WTC11 (cell line): ENCODE data around the gene KIF24.

Experiments
- ATF3 ChIP-seq: sonication (generic); formaldehyde crosslinking; conservative IDR thresholded peaks from 2 replicates; pipeline ENCODE4 v1.8.1; 2022; ENCODE audit warnings: mild to moderate bottlenecking, missing genetic modification reagents
- CREB1 ChIP-seq: sonication (generic); formaldehyde crosslinking; IDR thresholded peaks from 2 replicates; pipeline ENCODE4 v1.8.0; 2023; ENCODE audit warnings: mild to moderate bottlenecking, missing genetic modification reagents
- GRHL2 ChIP-seq: fragments of 250-450 bp; sonication (Bioruptor Pico); IDR thresholded peaks from 2 replicates; pipeline ENCODE4 v1.8.0; 2022; ENCODE audit warnings: mild to moderate bottlenecking, moderate library complexity; ENCODE audit not compliant: insufficient replicate concordance, severe bottlenecking
- JUN ChIP-seq: sonication (generic); formaldehyde crosslinking; IDR thresholded peaks from 2 replicates; pipeline ENCODE4 v1.8.0; 2023; ENCODE audit warnings: mild to moderate bottlenecking, missing genetic modification reagents
- MAX ChIP-seq: sonication (generic); formaldehyde crosslinking; IDR thresholded peaks from 2 replicates; pipeline ENCODE4 v1.8.0; 2022; ENCODE audit warnings: mild to moderate bottlenecking, missing genetic modification reagents
- ZNF219 ChIP-seq: sonication (generic); formaldehyde crosslinking; IDR thresholded peaks from 2 replicates; pipeline ENCODE4 v1.8.0; 2023; ENCODE audit warnings: missing genetic modification reagents, mild to moderate bottlenecking, borderline replicate concordance
- TF ChIP-seq, protein P1 (sequence below): fragments of 200-600 bp; IDR thresholded peaks from 2 replicates; pipeline ENCODE4 v1.8.0; 2022; ENCODE audit warnings: antibody characterized with exemption
- TF ChIP-seq, protein P2 (sequence below): sonication (generic); formaldehyde crosslinking; IDR thresholded peaks from 2 replicates; pipeline ENCODE4 v1.8.0; 2023; ENCODE audit warnings: missing genetic modification reagents
- TF ChIP-seq, protein P3 (sequence below): sonication (generic); formaldehyde crosslinking; IDR thresholded peaks from 2 replicates; pipeline ENCODE4 v1.8.1; 2023; ENCODE audit warnings: mild to moderate bottlenecking, missing genetic modification reagents
- TF ChIP-seq, protein P4 (sequence below): sonication (generic); formaldehyde crosslinking; conservative IDR thresholded peaks from 2 replicates; pipeline ENCODE4 v1.8.1; 2023; ENCODE audit warnings: mild to moderate bottlenecking, low read depth, missing genetic modification reagents, moderate library complexity

DNA sequence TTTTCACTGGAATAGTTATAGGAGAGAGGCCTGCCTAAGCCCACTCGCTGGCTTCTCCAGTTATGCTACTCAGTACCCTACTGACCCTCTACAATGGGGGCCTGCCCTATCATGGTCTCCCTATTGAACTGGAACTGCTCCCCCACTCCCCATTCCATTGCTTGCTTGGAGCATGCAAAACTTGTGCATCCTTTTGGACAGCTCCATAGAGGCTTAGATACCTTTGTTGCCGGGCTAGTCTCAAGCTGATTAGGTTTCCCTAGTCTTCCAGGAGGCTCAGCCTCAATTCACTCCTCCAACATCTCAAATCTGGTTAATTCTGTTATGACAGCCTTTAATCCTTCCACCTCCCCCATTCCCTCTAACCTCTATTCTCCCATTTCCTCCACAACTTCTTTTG lies 39.9 kb downstream of the KIF24 start:
- no peak for TF ChIP-seq ZNF219 (CRISPR knock-in tag)
- TF ChIP-seq ATF3, result no peak
- TF ChIP-seq MAX (CRISPR knock-in tag), result no peak
- TF ChIP-seq, protein P1, sequence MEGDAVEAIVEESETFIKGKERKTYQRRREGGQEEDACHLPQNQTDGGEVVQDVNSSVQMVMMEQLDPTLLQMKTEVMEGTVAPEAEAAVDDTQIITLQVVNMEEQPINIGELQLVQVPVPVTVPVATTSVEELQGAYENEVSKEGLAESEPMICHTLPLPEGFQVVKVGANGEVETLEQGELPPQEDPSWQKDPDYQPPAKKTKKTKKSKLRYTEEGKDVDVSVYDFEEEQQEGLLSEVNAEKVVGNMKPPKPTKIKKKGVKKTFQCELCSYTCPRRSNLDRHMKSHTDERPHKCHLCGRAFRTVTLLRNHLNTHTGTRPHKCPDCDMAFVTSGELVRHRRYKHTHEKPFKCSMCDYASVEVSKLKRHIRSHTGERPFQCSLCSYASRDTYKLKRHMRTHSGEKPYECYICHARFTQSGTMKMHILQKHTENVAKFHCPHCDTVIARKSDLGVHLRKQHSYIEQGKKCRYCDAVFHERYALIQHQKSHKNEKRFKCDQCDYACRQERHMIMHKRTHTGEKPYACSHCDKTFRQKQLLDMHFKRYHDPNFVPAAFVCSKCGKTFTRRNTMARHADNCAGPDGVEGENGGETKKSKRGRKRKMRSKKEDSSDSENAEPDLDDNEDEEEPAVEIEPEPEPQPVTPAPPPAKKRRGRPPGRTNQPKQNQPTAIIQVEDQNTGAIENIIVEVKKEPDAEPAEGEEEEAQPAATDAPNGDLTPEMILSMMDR, result no peak
- TF ChIP-seq, protein P2, sequence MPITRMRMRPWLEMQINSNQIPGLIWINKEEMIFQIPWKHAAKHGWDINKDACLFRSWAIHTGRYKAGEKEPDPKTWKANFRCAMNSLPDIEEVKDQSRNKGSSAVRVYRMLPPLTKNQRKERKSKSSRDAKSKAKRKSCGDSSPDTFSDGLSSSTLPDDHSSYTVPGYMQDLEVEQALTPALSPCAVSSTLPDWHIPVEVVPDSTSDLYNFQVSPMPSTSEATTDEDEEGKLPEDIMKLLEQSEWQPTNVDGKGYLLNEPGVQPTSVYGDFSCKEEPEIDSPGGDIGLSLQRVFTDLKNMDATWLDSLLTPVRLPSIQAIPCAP (CRISPR knock-in tag), result no peak
- TF ChIP-seq, protein P3, sequence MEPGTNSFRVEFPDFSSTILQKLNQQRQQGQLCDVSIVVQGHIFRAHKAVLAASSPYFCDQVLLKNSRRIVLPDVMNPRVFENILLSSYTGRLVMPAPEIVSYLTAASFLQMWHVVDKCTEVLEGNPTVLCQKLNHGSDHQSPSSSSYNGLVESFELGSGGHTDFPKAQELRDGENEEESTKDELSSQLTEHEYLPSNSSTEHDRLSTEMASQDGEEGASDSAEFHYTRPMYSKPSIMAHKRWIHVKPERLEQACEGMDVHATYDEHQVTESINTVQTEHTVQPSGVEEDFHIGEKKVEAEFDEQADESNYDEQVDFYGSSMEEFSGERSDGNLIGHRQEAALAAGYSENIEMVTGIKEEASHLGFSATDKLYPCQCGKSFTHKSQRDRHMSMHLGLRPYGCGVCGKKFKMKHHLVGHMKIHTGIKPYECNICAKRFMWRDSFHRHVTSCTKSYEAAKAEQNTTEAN (CRISPR knock-in tag), result no peak
- no peak for TF ChIP-seq CREB1 (CRISPR knock-in tag)
- no peak for TF ChIP-seq JUN (CRISPR knock-in tag)
- TF ChIP-seq, protein P4, sequence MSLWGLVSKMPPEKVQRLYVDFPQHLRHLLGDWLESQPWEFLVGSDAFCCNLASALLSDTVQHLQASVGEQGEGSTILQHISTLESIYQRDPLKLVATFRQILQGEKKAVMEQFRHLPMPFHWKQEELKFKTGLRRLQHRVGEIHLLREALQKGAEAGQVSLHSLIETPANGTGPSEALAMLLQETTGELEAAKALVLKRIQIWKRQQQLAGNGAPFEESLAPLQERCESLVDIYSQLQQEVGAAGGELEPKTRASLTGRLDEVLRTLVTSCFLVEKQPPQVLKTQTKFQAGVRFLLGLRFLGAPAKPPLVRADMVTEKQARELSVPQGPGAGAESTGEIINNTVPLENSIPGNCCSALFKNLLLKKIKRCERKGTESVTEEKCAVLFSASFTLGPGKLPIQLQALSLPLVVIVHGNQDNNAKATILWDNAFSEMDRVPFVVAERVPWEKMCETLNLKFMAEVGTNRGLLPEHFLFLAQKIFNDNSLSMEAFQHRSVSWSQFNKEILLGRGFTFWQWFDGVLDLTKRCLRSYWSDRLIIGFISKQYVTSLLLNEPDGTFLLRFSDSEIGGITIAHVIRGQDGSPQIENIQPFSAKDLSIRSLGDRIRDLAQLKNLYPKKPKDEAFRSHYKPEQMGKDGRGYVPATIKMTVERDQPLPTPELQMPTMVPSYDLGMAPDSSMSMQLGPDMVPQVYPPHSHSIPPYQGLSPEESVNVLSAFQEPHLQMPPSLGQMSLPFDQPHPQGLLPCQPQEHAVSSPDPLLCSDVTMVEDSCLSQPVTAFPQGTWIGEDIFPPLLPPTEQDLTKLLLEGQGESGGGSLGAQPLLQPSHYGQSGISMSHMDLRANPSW (CRISPR knock-in tag), result no peak
- TF ChIP-seq GRHL2, result no peak
